Epidermal melanocyte (primary cell): ENCODE measurements around the gene C1orf21.

Experiments
- DNase-seq: peaks from one replicate; pipeline ENCODE4 v3.0.0; 2011; ENCODE audit warnings: low spot score; ENCODE audit not compliant: insufficient read length

Gene C1orf21

DNA sequence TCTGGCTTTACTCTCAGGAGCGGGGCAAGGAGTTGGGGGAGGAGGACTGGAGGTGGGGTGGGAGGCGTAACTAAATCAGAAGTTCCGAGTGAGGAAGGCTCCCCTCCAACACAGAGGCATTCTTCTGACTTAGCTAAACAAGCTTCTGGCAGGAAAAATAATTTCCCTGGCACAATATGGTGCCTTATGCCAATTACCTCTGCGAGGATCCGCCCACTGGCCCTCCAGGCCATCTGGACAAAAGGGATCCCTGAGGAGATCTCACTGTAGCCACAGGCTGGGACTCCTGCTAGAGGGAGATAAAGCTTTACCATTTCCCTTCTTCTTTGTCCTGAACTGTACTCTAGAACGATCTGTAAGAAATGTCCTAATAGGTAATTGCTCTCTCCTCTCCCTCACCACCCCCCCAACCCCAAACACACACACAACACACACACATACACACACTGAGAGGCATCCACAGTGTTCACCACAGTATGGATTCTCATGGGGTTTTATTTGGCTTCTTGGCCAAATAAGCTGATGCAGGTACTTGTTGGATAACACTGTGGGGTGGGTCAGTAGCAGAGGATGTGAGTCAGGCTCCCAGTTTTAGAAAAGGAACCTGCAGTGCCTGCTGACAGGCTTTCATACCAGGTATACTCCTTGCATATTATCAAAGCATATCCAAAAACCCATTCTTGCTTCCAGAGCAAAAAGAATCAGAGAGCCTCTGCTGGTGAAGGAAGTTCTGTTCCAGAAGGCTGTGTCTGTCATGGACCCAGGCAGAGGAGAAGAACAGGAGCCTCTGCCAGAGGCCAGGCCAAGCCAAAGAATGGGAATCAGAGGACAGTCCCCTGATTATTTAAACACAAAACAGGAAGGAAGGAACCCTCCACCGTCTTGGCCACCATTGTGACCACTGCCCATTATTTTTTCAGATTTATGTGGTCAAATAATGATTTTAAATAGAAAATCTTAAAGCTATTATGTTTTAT lies 169.1 kb downstream of the C1orf21 start:
- DNase-seq, result no peak

DNA sequence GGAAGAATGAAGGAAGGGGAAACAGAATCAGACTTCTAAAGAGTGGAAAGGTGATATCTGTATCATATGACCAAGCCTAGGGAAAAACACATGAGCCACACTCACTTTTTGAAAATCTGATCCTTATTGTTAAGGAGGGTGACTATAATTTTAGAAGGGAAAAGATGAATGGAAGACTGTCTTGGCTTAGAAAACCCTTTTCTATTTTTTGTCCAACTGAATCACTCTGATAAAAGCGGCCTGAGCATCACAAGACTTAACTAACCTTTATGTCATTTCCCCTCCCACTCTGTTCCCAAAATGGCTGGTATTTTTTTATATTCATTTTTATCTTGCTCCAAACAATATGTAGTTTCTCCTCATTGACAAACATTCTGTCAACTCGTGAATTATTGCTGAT lies 169.8 kb downstream of the C1orf21 start:
- DNase-seq, result no peak

DNA sequence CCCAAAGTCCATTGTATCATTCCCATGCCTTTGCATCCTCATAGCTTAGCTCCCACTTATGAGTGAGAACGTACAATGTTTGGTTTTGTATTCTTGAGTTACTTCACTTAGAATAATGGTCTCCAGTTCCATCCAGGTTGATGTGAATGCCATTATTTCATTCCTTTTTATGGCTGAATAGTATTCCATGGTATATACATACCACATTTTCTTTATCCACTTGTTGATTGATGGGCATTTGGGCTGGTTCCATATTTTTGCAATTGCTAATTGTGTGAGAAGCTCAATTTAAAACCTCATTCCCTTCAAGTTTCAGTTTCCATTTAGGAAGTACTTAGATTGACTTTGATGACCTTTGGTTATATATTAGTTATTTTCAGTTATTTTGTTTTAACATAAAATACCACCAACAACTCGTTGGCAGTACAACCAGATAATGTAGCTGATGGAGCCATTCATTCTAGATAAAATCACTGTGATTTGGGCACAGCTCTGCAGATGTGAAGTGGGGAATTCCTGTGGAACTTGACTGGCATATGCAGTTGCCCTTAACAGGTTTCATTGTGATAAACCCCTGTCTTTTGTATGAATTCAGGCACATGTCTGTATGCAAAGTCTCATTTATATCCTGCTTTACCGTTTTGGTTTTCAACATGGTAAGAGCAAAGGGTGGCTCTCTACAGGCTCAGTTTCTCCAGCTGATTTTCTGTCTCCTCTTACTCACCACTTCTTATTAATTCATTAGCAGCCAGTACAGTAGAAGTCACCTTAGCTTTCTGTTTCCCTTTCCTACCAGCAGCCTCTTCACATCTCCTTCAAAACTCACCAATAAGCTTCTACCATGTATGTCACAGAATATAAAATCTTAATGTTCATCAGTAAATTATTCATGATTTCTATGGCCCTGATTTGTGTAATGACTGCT lies 170.9 kb downstream of the C1orf21 start:
- no peak for DNase-seq

DNA sequence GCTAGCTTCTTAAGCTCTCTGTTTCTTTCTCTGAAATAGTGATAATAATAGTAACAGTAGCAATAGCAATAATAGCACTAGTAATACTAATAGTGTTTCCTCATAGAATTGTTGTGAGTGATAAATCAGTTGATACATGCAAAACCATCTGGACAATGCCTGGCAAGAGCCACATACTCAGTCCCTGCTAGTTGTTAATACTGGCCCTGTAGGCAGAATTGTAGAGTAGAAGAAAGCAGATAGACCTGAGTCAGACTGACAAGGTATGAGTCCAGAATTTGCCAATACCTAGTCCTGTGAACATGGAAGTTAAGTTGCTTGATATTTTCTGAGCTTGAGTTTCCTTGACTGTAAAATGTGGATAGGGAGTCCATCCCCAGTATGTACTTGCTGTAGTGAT lies 171.9 kb downstream of the C1orf21 start:
- no peak for DNase-seq

DNA sequence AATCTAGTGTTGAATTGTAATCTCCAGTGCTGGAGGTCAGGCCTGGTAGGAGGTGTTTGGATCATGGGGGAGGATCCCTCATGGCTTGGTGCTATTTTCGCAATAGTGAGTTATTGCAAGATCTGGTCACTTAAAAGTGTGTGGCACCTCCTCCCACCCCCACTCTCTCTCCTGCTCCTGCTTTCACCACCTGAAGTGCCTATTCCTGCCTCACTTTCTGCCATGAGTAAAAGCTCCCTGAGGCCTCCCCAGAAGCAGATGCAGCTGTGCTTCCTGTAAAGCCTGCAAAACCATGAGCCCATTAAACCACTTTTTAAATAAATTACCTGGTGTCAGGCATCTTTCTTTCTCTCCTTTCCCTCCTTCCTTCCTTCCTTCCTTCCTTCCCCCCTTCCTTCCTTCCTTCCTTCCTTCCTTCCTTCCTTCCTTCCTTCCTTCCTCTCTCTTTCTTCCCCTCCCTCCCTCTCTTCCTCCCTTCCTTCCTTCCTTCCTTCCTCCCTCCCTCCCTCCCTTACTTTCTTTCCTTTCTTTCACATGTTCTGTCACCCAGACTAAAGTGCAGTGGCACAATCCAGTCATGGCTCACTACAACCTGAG lies 172.4 kb downstream of the C1orf21 start:
- DNase-seq, result no peak

DNA sequence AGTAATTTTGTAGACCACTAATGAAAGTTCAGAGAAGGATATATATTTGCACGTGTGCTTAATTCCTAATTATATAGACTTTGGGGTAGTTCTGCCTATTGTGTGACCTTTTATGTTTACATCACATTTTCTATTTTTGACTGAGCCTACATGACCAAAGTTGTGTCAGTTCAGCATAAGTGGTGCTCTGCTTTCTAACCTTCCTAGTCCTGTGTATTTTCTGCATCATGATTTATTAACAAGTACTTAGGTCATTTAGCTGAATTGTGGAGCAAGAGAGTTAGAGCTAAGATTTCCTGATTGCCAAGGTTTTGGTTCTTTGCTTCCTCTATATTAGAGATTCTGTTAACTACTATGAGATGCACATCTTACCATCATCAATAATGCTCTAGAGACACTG lies 176.0 kb downstream of the C1orf21 start:
- DNase-seq, result no peak

DNA sequence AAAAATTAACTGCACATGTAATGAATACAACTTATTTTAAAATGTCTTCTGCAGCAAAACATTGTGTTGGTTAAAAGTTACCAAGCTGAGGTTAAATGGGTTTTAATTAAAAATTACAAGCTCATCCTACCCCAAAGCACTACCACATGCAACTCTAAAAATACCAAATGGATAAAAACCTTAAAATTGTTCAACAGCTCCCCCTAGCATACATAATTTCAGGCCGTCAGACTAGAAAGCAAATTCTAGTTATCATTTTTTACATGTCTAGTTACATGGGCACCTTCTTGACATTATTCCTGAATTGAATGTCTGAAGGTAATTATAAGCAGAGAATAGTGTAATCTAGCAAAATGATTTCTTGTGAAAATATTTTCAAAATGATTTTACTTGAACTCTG lies 176.5 kb downstream of the C1orf21 start:
- no peak for DNase-seq

DNA sequence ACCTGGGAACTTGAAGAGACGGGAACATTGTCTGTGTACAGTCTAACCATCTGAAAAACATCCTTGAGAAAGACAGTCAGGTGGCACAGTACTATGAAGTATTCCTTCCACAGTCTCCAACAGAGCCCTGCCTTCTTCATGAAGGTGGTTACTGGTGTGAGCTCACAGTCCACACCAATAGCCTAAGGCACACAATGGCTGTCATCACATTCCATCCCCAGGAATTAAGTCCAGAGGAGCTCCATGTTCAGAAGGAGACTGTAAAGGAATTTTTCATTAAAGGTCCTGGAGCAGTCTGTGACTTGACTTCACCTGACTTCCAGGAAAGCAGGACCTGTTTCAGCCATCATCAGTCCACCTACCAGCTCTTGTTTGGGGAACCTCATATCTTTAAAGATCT lies 180.2 kb downstream of the C1orf21 start:
- no peak for DNase-seq

DNA sequence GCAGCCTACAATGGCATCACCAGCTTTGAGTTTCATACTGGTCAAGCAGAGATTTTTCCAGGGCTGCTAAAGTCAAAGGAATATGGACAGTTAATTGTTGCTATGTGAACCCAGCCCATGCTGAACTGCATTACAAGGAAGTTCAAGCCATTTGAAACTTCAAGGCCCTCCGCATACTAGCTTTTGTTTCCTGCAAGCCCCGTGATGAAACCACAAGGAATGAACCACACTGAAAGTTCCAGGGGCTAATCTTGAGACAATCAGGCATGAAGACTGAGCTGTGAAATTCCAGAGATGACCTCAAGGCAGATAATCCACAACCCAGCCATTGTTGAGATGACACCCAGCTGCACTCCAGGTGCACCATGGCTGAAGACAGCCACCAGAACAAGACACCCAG lies 180.8 kb downstream of the C1orf21 start:
- DNase-seq, result no peak

DNA sequence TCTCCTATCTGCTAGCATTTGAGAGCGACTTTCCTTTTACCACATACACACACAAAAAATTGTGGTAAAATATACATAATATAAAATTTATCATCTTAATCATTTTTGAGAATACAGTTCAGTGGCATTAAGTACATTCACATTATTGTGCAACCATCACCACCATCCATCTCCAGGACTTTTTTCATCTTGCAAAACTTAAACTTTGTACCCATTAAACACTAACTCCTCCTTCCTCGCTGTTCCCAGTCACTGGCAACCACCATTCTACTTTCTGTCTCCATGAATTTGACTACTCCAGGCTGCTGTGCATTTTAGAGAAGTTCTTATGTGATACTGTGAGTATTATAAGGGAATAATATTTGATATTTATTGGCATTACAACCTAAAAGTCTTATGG lies 181.3 kb downstream of the C1orf21 start:
- DNase-seq, result no peak

DNA sequence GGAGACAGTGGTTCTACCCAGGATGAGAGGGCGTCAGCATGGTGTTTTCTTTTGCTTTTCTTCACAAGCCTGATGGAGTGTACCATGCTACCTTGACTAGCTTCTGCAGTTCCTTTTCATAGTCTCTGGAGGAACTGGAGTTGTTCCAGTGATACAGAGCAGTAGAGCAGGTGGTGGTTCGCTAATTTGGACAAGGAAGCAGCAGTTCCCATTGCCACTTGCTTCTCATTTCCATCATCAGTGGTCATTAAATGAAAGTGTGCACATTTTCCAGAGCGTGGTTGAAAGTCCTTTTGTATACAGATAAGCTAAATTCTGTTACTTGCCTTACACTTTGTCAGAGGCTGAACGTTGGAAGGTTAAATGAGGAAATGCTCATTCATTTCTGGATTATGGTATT lies 182.3 kb downstream of the C1orf21 start:
- DNase-seq, result no peak

DNA sequence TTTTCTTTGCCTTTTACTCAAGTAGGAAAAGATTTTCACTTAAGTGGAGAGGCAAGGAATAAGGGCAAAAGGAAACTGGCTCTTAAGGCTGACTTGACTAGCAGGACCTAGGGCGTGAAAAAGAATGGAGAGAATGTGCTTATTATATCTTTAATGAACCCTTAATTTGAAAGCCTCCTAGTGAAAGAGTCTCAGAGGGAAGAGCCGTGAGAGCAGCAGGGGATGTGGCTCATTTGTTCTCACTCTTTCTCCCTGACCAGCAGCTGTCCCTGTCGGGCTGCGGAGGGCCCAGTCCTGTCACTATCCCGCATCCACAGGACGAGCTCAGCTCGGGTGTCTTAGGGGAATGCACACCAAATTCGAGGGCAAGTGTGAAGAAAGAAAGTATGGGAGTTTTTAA lies 187.8 kb downstream of the C1orf21 start:
- DNase-seq, result no peak

DNA sequence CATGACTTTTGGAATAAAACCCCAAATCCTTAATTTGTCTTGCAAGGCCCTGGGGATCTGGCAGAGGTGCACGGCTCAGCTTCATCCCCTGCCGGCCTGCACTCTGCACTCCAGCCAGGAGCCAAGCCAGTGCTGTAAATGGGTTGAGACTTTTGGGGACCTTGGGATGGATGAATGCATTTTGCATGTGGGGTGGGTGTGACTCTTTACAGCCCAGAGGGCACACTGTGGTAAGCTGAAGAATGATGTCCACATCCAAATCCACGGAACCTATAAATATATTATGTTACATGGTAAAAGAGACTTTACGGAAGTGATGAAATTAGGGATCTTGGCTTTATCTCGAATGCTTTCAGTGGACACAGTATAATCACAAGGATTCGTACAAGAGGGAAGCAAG lies 190.0 kb downstream of the C1orf21 start:
- no peak for DNase-seq

DNA sequence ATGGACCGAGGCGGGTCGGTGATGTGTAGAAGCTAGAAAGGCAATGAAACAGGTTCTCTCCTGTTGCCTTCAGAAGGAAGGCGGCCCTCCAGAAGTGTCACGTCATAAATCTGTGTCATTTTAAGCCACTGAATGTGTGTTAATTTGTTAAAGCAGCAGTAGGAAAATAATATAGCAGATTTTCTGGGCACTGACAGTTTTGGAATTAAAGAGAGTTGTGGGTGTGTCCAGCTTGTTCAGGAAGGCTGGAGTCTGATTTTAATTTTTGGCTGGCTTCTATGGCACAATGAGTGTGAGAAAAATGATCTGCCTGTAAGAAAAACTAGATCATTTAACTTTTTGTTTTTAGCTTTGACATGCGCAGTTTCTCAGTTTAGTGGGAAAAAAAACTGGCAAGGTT lies 190.5 kb downstream of the C1orf21 start:
- DNase-seq, result no peak

DNA sequence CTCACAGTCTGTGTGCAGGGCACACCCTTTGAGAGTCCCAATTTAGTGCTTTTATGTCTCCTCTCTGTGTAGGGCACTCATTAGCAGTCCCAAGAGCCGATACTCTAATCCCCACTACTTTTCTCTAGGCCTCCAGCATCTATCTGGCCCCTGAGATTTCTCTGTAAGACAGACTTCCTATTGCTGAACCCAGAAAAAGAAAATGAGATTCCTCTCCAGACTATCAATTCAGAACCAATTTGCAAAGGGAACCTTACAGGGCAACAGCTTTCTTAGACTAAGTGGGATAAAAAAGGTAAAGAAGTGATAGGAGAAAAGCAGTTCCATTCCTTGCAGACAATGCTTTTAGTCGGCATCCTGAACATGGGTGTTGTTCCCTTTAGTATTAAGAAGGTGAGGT lies 195.6 kb downstream of the C1orf21 start:
- no peak for DNase-seq

DNA sequence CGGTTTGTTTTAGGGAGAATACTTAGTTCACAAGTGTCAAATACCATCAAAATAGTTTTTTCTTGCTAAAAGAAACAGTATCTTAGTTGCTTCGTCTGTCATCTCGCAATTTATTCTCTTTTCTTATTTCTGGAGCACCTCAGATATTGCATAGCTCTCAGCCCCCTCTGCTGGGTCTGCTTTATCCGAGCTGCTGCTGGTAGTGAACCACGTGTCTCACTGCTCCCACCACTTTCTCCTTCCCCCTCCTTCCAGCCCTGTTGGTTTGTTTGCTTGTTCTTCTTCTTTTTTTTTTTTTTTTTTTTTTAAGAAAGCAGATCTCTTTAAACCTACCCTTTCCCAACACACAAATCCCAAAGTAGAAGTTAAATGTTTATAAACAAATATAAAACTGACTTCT lies 197.0 kb downstream of the C1orf21 start:
- DNase-seq, result no peak

DNA sequence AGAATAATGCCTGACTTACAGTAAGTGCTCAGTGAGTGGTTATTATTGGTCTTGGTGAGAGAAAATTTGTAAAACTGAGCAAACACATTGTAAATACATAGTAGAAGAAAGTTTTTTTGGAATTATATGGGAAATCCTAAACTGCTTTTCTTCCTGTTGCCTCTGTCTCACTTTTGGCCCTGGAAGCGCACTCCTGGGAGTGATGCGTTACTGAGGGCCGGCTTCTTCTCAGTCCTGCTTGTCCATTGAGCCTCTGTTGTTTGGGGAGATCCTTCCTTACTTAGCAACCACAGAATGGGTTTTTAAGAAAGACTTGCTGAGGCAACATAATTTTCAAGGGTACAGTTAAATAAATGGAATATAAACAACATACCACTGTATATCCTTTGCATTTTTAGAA lies 201.9 kb downstream of the C1orf21 start:
- DNase-seq, result no peak

DNA sequence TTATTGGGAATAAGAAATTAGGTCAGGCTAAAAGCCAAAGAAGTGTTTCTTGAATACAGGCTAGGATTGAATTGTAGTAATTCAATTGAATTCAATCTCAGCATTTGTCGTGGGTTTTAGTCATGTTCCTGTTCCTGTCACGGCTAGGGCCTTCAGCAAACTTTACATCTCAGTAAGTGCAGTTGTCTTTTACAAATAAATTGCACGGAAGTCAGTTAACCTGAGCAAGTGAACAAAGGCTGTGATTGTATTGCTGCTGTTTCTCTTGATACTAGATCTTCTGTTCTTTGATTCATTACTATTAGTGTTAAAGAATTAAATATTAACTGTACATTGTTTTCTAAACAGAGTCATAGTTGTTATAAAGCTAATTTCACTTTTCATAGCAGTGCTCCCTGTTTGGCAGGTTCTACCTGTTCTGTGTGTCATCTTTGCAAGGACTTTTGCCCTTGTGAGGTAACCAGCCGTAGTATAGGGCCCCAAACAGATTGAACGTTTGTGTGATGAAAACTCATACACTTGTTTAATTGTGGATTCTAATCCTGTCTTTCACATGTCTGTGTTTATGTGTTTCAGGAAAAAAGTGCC lies 203.4 kb downstream of the C1orf21 start:
- no peak for DNase-seq

DNA sequence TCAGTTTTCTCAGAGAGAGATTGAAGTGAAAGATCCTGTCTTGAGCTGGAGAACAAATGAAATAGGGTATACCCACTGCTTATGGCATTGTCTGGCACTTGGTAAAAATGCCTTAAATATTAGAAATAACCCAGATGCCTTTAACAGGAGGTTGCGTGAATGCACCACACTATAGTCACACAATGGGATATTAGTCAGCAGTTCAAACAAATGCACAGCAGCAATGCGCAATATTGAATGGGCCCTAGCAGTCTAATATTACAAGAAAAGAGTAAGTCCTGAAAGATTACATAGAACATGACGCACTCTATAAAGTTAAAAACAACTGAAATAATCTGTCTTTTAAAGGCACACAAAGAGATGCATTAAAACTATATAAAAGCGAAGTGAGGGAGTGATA lies 206.8 kb downstream of the C1orf21 start:
- DNase-seq, result no peak

DNA sequence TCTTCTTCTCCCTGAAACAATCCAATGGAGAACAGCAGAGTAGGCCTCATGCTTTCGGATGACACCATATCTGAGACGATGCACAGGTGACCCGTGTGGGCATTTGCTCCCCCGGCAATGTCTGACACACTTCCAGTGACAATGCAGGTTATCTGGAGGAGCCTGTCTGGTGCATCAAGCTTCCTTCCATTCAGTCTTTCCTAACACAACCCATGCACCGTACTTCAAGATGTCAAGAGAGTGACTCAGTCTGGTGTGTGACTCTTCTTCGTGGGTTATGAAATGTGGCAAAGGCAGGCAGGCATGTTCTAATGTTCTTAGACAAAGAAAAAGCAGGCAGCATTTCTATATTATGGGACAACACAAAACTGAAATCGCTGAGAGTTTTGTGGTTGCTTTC lies 208.8 kb downstream of the C1orf21 start:
- DNase-seq, result no peak

DNA sequence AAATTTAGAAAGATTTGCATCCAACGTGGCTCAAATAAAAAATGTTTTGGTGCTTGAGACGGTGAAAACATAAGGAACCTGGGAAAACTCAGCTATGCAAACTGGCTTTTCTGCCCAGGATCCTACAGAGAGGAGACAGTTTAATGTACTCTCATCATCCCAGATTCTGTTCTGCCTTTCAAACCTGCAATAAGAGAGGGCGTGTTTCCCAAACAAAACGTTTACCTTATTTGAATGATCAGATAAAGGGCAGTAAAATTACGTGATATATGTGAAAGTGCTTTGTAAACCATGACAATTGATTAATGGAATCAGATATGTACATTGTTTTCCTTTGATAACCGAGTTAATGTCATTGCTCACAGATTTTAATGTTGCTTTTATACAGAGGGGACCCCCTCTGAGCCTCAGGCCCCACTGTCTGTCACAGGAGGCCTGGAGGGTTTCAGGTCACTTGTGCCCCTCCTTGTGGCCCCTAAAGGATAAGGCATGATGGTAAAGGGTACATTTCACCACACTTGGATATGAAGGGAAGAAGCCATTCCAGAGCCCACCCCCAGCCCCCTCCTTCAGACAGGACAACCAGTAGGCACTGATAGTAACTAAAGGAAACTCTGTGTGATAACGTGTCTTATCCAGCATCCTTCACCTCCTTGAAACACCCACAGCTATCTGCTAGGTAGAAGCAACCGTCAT lies 210.3 kb downstream of the C1orf21 start:
- no peak for DNase-seq
